SU-DHL-6 (cell line): ENCODE results near the gene EMC10.

Experiments used
- CTCF ChIP-seq: fragments of 200-600 bp; sonication (generic); IDR thresholded peaks from one replicate; pipeline ENCODE4 v1.5.1; 2017; ENCODE audit warnings: antibody characterized with exemption, mild to moderate bottlenecking, low read length, moderate library complexity; ENCODE audit not compliant: insufficient read depth, poor library complexity, severe bottlenecking
- EZH2phosphoT487 ChIP-seq: fragments of 200-600 bp; sonication (generic), shearing (Covaris generic); conservative IDR thresholded peaks from 2 replicates; pipeline ENCODE4 v1.6.1; 2018; ENCODE audit warnings: mild to moderate bottlenecking, antibody characterized with exemption, low read length, moderate library complexity, mixed read lengths

- TF ChIP-seq CTCF (no peak), EZH2phosphoT487 (no peak)
Measured at GRCh38 chr19:50475101-50475568, 1.2 kb upstream of the EMC10 start.
